Measurements from ENCODE around the gene HIP1R.

The HIP1R gene

GRCh38 chr12:122855071-122855829 lies 20.0 kb downstream of the HIP1R start:
- Histone ChIP-seq H3K9ac (ENCODE audit: low read depth, low read length) (no peak overlapping the region), H3K4me2 (ENCODE audit: insufficient read depth, low read length) (no peak overlapping the region), H3K4me3 (ENCODE audit: low read depth in 1 of 2, low read length in 2 of 2) (no peak overlapping the region), H4K20me1 (ENCODE audit: insufficient read depth, low read length) (no peaks in the 10 kb centered on the region), H3K4me1 (ENCODE audit: insufficient read depth, low read length) (no peaks in the 10 kb centered on the region), H3K36me3 (ENCODE audit: insufficient read depth, low read length) (peaks cover 18% of the 10 kb centered on the region), H3K27ac (ENCODE audit: low read length) (no peak overlapping the region), H3K9me3 (ENCODE audit: insufficient read depth, low read length, severe bottlenecking) (no peaks in the 10 kb centered on the region), H3K27me3 (ENCODE audit: insufficient read depth, low read length, poor library complexity) (no peaks in the 10 kb centered on the region), H3K79me2 (ENCODE audit: insufficient read depth, low read length) (no peaks in the 10 kb centered on the region), H2AFZ (ENCODE audit: low read depth, low read length) (no peak overlapping the region)
- no peak for DNase-seq
- no peak for TF ChIP-seq EZH2 (IDR thresholded peaks at IDR 0.05; ENCODE audit: borderline replicate concordance, low read depth, low read length, severe bottlenecking)
- TF ChIP-seq, protein P1, sequence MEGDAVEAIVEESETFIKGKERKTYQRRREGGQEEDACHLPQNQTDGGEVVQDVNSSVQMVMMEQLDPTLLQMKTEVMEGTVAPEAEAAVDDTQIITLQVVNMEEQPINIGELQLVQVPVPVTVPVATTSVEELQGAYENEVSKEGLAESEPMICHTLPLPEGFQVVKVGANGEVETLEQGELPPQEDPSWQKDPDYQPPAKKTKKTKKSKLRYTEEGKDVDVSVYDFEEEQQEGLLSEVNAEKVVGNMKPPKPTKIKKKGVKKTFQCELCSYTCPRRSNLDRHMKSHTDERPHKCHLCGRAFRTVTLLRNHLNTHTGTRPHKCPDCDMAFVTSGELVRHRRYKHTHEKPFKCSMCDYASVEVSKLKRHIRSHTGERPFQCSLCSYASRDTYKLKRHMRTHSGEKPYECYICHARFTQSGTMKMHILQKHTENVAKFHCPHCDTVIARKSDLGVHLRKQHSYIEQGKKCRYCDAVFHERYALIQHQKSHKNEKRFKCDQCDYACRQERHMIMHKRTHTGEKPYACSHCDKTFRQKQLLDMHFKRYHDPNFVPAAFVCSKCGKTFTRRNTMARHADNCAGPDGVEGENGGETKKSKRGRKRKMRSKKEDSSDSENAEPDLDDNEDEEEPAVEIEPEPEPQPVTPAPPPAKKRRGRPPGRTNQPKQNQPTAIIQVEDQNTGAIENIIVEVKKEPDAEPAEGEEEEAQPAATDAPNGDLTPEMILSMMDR (IDR thresholded peaks at IDR 0.05; ENCODE audit: borderline replicate concordance, extremely low read depth, low read length, poor library complexity, severe bottlenecking): no peak
- no peak for ATAC-seq (ENCODE audit: insufficient read depth, low read depth)

DNA sequence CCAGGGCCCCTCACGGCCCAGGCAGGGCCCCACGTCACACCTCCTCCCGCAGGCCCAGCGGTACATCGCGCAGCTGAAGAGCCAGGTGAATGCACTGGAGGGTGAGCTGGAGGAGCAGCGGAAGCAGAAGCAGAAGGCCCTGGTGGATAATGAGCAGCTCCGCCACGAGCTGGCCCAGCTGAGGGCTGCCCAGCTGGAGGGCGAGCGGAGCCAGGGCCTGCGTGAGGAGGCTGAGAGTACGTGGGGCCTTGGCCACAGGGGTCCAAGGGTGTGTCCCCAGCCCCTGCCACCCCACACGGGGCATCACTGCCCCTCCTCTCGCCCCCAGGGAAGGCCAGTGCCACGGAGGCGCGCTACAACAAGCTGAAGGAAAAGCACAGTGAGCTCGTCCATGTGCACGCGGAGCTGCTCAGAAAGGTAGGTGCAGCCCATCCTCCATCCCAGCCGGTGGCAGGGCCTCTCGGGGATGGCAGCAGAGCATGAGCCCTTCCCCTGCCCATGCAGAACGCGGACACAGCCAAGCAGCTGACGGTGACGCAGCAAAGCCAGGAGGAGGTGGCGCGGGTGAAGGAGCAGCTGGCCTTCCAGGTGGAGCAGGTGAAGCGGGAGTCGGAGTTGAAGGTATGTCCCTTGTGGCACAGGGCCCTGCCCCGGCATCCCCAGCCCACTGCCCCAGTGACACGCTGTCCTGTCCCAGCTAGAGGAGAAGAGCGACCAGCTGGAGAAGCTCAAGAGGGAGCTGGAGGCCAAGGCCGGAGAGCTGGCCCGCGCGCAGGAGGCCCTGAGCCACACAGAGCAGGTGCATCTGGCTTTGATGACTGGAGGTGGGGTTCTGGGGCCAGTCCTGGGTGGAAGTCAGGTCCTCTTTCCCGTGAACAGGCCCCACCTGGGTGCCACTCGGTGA lies 20.9 kb downstream of the HIP1R start:
- no peaks in the 10 kb centered on the region for H3K79me2 ChIP-seq (ENCODE audit: insufficient read depth, low read length)
- DNase-seq: no peak
- no peak overlapping the region for H3K4me3 ChIP-seq (ENCODE audit: low read depth in 1 of 2, low read length in 2 of 2)
- H3K27ac ChIP-seq (ENCODE audit: low read length): no peak overlapping the region
- H3K9ac ChIP-seq (ENCODE audit: low read depth, low read length): no peak overlapping the region
- no peak for TF ChIP-seq EZH2 (IDR thresholded peaks at IDR 0.05; ENCODE audit: borderline replicate concordance, low read depth, low read length, severe bottlenecking)
- TF ChIP-seq, protein P1 (IDR thresholded peaks at IDR 0.05; ENCODE audit: borderline replicate concordance, extremely low read depth, low read length, poor library complexity, severe bottlenecking): no peak
- H4K20me1 ChIP-seq (ENCODE audit: insufficient read depth, low read length): no peaks in the 10 kb centered on the region
- no peaks in the 10 kb centered on the region for H3K27me3 ChIP-seq (ENCODE audit: insufficient read depth, low read length, poor library complexity)
- no peaks in the 10 kb centered on the region for H3K9me3 ChIP-seq (ENCODE audit: insufficient read depth, low read length, severe bottlenecking)
- H2AFZ ChIP-seq (ENCODE audit: low read depth, low read length): no peak overlapping the region
- no peak for ATAC-seq (ENCODE audit: insufficient read depth, low read depth)
- H3K4me1 ChIP-seq (ENCODE audit: insufficient read depth, low read length): no peaks in the 10 kb centered on the region
- H3K36me3 ChIP-seq (ENCODE audit: insufficient read depth, low read length): peaks cover 22% of the 10 kb centered on the region
- no peak overlapping the region for H3K4me2 ChIP-seq (ENCODE audit: insufficient read depth, low read length)

DNA sequence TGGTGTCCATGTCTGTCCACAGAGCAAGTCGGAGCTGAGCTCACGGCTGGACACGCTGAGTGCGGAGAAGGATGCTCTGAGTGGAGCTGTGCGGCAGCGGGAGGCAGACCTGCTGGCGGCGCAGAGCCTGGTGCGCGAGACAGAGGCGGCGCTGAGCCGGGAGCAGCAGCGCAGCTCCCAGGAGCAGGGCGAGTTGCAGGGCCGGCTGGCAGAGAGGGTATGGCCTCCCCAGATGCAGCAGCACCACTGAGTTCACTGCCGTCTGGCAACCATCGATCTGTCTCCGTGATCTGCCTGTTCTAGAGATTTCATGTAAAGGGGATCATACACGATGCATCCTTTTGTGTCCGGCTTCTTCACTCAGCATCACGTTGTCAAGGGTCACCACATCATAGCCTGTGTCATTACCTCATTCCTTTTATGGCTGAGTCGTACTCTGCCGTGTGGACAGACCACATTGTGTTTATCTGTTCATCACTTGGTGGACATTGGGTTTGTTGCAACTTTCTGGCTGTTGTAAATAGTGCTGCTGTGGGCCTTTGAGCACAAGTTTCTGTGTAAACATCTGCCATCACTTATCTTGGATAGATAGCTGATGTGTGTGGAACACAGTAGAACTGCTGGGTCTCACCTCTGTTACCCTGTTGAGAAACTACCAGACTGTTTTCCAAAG lies 21.9 kb downstream of the HIP1R start:
- no peak for TF ChIP-seq EZH2 (IDR thresholded peaks at IDR 0.05; ENCODE audit: borderline replicate concordance, low read depth, low read length, severe bottlenecking)
- TF ChIP-seq, protein P1 (IDR thresholded peaks at IDR 0.05; ENCODE audit: borderline replicate concordance, extremely low read depth, low read length, poor library complexity, severe bottlenecking): no peak
- DNase-seq (no peak), ATAC-seq (ENCODE audit: insufficient read depth, low read depth) (no peak)
- no peaks in the 10 kb centered on the region for H3K79me2 ChIP-seq (ENCODE audit: insufficient read depth, low read length)
- H4K20me1 ChIP-seq (ENCODE audit: insufficient read depth, low read length): no peaks in the 10 kb centered on the region
- no peaks in the 10 kb centered on the region for H3K4me1 ChIP-seq (ENCODE audit: insufficient read depth, low read length)
- no peak overlapping the region for H3K4me2 ChIP-seq (ENCODE audit: insufficient read depth, low read length)
- no peak overlapping the region for H3K27ac ChIP-seq (ENCODE audit: low read length)
- no peak overlapping the region for H2AFZ ChIP-seq (ENCODE audit: low read depth, low read length)
- no peaks in the 10 kb centered on the region for H3K27me3 ChIP-seq (ENCODE audit: insufficient read depth, low read length, poor library complexity)
- no peaks in the 10 kb centered on the region for H3K9me3 ChIP-seq (ENCODE audit: insufficient read depth, low read length, severe bottlenecking)
- no peak overlapping the region for H3K9ac ChIP-seq (ENCODE audit: low read depth, low read length)
- no peak overlapping the region for H3K4me3 ChIP-seq (ENCODE audit: low read depth in 1 of 2, low read length in 2 of 2)
- peaks cover 31% of the 10 kb centered on the region for H3K36me3 ChIP-seq (ENCODE audit: insufficient read depth, low read length)

Measured in DND-41 (cell line).